MCF 10A (cell line): ENCODE measurements around the gene DGCR8. TPM values are rescaled to one million over a fixed set of nuclear protein-coding genes. Genes with fewer than 3 reads are reported as not detected.

Source experiments
- BruUV-seq: library from RNA; stranded (reverse); fragments of 400-500 nt; replicated peaks from 2 replicates; lab custom pipeline; 2021; lab: Mats Ljungman, UMichigan
- CTCF ChIA-PET: fragments of 300-600 bp; sonication (Branson Sonifier 250); formaldehyde crosslinking; extraction: SDS; loops from one replicate; lab custom pipeline; 2021; ENCODE audit warnings: antibody characterized with exemption, inconsistent platforms; lab: Yijun Ruan, JAX
- POLR2A ChIA-PET: fragments of 300-600, 350-650 bp; sonication (Branson Sonifier 250); formaldehyde crosslinking; extraction: SDS; loops from one replicate; lab custom pipeline; 2020; ENCODE audit warnings: antibody characterized with exemption, inconsistent platforms; lab: Yijun Ruan, JAX
- DNase-seq: peaks from one replicate; pipeline ENCODE4 v3.0.0-alpha.2; 2018; ENCODE audit not compliant: unreplicated experiment
- H3K27ac Mint-ChIP-seq: one replicate; pipeline ENCODE4 v1.8.0; 2022; ENCODE audit warnings: mild to moderate bottlenecking, low read depth, mixed read lengths; ENCODE audit not compliant: unreplicated experiment
- H3K27me3 Mint-ChIP-seq: one replicate; pipeline ENCODE4 v1.8.0; 2022; ENCODE audit warnings: mixed read lengths; ENCODE audit not compliant: insufficient read depth, unreplicated experiment
- H3K36me3 Mint-ChIP-seq: one replicate; pipeline ENCODE4 v1.8.0; 2022; ENCODE audit warnings: mild to moderate bottlenecking, moderate library complexity, mixed read lengths; ENCODE audit not compliant: insufficient read depth, unreplicated experiment
- H3K4me1 Mint-ChIP-seq: one replicate; pipeline ENCODE4 v1.8.0; 2022; ENCODE audit warnings: mixed read lengths; ENCODE audit not compliant: insufficient read depth, unreplicated experiment
- H3K4me3 Mint-ChIP-seq: one replicate; pipeline ENCODE4 v1.8.0; 2022; ENCODE audit warnings: mild to moderate bottlenecking, moderate library complexity, mixed read lengths; ENCODE audit not compliant: unreplicated experiment
- H3K9me3 Mint-ChIP-seq: one replicate; pipeline ENCODE4 v1.8.0; 2022; ENCODE audit warnings: mixed read lengths; ENCODE audit not compliant: unreplicated experiment
- CTCF ChIP-seq: fragments of 200-600 bp; IDR thresholded peaks from one replicate; pipeline ENCODE4 v1.8.0; 2022; ENCODE audit warnings: antibody characterized with exemption, mild to moderate bottlenecking; ENCODE audit not compliant: unreplicated experiment
- intact Hi-C: fragments of 100-400 bp; cut with micrococcal nuclease; formaldehyde crosslinking; loops from 2 replicates; pipeline ENCODE4 v1.14.1; 2022
- total RNA-seq: library from RNA; stranded (reverse); gene quantifications from 2 replicates; pipeline ENCODE4 v1.2.3, GENCODE V29; 2022

Gene DGCR8
- total RNA-seq, 1 experiment from 2014 or later, result 40.8 TPM

GRCh38 chr22:20124083-20124787 lies 44.2 kb downstream of the DGCR8 start:
- H3K27me3 Mint-ChIP-seq, result no peaks in the 10 kb centered on the region
- H3K4me3 Mint-ChIP-seq, result no peak overlapping the region
- CTCF ChIA-PET, result no interaction called here
- no peak for DNase-seq
- no TSS peak for BruUV-seq
- peaks cover 65% of the 10 kb centered on the region for H3K36me3 Mint-ChIP-seq
- no peaks in the 10 kb centered on the region for H3K9me3 Mint-ChIP-seq
- no peak for TF ChIP-seq CTCF
- no peak overlapping the region for H3K27ac Mint-ChIP-seq
- intact Hi-C loops, result no loop called here
- POLR2A ChIA-PET, result no interaction called here
- no peaks in the 10 kb centered on the region for H3K4me1 Mint-ChIP-seq

- Mint-ChIP-seq H3K4me3 (no peak overlapping the region), H3K27ac (no peak overlapping the region), H3K4me1 (no peaks in the 10 kb centered on the region), H3K27me3 (no peaks in the 10 kb centered on the region), H3K9me3 (no peaks in the 10 kb centered on the region), H3K36me3 (peaks cover 55% of the 10 kb centered on the region)
- ChIA-PET CTCF (no interaction called here), POLR2A (interaction anchor here (0.5 to 2.2 kb wide), 2 partner anchors 8 to 660 kb away, joined by 3 to 11 read pairs; partner anchors contain the start of gene TRMT2A)
- BruUV-seq, result no TSS peak
- DNase-seq, result no peak
- intact Hi-C loops, result no loop called here
- TF ChIP-seq CTCF, result no peak
These were observed 45.4 kb downstream of the DGCR8 start for GRCh38 chr22:20125201-20126174.

GRCh38 chr22:20126284-20127029 lies 46.4 kb downstream of the DGCR8 start:
- DNase-seq, result no peak
- BruUV-seq, result no TSS peak
- no peak for TF ChIP-seq CTCF
- POLR2A ChIA-PET, result interaction anchor here (2.2 kb wide), 1 partner anchor 9 kb away, joined by 11 read pairs; the partner anchor contains the start of gene TRMT2A
- CTCF ChIA-PET, result no interaction called here
- H3K4me3 Mint-ChIP-seq, result no peak overlapping the region
- H3K9me3 Mint-ChIP-seq, result no peaks in the 10 kb centered on the region
- no peaks in the 10 kb centered on the region for H3K27me3 Mint-ChIP-seq
- intact Hi-C loops, result no loop called here
- peaks cover 45% of the 10 kb centered on the region for H3K36me3 Mint-ChIP-seq
- no peaks in the 10 kb centered on the region for H3K4me1 Mint-ChIP-seq
- no peak overlapping the region for H3K27ac Mint-ChIP-seq
